Measurements from ENCODE around the gene DHCR7.

- TF ChIP-seq, protein P1, sequence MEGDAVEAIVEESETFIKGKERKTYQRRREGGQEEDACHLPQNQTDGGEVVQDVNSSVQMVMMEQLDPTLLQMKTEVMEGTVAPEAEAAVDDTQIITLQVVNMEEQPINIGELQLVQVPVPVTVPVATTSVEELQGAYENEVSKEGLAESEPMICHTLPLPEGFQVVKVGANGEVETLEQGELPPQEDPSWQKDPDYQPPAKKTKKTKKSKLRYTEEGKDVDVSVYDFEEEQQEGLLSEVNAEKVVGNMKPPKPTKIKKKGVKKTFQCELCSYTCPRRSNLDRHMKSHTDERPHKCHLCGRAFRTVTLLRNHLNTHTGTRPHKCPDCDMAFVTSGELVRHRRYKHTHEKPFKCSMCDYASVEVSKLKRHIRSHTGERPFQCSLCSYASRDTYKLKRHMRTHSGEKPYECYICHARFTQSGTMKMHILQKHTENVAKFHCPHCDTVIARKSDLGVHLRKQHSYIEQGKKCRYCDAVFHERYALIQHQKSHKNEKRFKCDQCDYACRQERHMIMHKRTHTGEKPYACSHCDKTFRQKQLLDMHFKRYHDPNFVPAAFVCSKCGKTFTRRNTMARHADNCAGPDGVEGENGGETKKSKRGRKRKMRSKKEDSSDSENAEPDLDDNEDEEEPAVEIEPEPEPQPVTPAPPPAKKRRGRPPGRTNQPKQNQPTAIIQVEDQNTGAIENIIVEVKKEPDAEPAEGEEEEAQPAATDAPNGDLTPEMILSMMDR (conservative IDR thresholded peaks at IDR 0.05; ENCODE audit: low read length), result no peak
- no peak for TF ChIP-seq EZH2phosphoT487 (IDR thresholded peaks at IDR 0.05; ENCODE audit: borderline replicate concordance)
Observed at GRCh38 chr11:71474141-71474770, 26.1 kb upstream of the DHCR7 start.

Measured in Loucy (cell line).